Subcutaneous preadipocyte (primary cell): ENCODE data around the gene OPA3. TPM values are rescaled to one million over a fixed set of nuclear protein-coding genes. Genes with fewer than 3 reads are reported as not detected.

Source experiments
- total RNA-seq: library from RNA; depleted of rRNA; stranded (reverse); fragments of >200 nt; gene quantifications from 2 replicates; pipeline ENCODE4 v1.2.3, GENCODE V29; 2012

OPA3 gene
- total RNA-seq, result 5.5 and 7.8 TPM in 2 replicates

DNA sequence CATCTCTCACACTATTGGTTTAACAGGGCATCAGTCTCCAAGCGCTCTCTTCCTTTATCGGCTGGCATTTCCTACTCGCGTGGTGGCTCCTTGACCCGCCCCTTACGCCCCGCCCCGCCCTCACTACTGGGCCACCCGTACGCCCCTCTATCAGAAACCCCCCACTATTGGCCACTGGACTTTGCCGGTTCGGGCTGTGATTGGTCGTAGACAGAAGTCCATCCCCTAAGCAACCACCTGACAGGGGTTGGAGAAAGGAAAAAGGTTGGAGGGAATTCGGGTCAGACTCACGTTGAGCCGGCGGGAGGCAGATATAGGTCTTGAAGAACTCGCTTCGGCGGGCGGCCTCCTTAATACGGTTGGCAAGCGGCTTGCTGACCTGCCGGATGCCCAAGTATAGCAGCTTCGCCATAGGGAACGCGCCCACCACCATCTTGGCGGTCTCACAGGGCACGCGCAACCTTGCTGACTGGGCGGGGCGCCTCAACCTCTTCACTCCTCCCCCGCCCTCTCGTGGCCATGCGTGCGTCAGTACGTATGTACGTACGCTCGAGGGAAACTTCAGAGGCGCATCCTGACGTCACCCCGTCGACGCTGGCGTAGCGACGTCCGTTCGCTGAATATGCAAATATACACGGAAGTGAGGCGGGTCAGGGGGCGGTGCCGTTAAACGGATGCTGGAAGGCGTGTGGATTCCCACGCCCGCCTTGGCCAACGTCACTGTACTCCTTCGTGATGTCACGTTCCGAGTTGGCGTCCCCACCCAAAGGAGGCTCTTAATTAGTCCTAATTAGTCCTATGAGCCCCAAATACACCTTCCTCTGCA is at the start of gene OPA3:
OPA3 (minus strand) TSS at position 471 of the 826 bp plus-strand sequence; CDS start at position 433, 38 bp downstream.

DNA sequence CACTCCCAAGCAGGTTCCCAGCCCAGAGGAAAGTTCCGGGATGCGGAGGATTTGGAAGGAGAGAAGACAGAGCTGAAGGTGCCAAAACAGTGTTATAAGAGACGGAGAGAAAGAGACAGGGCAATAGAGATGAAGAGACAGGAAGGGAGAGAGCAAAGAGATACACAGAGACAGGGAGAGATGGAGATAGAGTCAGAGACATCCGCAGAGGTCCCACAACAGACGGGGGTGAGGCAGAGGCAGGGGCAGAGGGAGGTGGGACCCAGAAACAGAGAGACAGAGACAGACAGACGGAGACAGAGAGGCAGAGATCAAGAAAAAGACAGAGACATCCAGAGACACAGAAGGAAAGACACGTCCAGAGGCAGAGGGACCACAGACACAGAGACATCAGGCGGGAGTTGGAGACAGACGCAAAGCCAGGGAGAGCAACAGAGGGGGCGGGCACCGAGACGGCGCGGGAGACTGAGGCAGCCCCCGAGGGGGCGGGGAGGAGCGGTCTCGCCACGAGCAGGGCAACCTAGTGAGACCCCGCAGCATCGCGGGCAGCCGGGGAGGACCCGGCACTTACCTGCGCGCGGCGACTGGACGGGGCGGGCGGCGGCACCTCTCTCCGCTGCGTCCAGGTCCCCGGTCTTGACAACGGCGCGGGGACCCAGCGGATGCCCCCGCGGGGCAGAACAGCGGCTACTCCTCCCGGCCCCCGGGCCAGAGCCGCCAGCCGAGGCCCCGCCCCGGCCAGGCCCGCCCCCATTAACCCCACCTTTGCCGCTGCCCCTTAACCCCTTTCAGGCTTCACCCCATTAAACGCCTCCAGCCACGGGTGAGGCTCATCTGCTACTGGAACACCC is 17.1 kb upstream of the OPA3 start, which contains the start of gene GPR4:
GPR4 (minus strand) TSS at position 689 of the 851 bp plus-strand sequence. CDS start 10,346 bp downstream, outside the sequence.

DNA sequence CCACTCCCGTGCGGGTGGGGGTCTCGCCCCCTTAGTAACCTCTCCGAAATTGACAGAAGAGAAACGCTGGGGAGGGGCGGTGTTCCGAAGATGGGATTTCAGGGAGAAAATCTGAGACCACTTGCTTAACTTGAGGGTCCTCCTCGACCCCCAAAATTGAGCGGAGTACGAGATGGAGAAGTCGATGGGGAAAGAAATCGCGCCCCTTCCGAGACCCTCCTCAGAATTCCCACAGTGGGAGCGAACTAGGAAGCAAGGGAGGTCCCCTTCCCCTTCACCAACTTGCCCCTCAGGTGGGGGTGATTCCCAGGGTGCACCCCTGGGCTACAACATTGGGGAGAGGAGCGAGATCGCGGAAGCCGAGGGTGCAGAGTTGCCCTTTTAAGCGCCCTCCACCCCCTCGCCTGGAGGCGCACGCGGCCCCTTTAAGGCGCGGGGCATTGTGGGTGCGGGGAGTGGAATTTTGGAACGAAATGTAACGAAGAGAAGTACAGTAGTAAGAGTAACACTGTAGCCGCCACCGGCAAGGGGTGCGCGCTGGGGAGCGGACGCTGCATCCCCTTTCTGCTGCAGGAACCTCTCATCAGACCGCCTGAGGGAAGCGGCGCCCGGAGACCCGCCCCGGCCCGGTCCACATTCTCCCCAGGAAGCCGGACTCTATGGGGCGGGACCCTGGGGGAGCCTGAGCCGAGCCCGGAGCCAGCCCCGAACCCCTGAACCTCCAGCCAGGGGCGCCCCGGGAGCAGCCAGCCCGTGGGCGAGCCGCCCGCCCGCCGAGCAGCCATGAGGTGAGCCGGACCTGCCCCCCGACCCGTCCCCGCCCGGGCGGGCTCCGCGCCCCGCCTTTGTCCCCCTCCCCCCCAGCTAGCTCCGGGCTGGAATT is 77.4 kb downstream of the OPA3 start, which contains the start of gene VASP:
VASP (plus strand) TSS at position 491 of the 883 bp plus-strand sequence; CDS start at position 784, 293 bp downstream.

DNA sequence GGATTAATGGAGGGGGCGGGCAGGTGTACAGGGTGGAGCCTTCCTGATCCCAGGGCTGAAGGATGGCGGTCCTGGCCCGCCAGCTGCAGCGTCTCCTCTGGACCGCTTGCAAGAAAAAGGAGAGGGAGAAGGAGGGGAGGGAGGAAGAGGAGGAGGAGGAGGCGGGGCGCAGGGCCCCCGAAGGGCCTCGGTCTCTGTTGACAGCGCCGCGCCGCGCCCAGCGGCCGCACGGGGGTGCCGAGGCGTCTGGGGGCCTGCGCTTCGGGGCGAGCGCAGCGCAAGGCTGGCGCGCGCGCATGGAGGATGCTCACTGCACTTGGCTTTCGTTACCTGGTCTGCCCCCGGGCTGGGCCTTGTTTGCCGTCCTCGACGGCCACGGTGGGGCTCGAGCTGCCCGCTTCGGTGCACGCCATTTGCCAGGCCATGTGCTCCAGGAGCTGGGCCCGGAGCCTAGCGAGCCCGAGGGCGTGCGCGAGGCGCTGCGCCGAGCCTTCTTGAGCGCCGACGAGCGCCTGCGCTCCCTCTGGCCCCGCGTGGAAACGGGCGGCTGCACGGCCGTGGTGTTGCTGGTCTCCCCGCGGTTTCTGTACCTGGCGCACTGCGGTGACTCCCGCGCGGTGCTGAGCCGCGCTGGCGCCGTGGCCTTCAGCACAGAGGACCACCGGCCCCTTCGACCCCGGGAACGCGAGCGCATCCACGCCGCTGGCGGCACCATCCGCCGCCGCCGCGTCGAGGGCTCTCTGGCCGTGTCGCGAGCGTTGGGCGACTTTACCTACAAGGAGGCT is 86.0 kb downstream of the OPA3 start, which contains the start of gene PPM1N:
PPM1N (plus strand) TSS at position 33 of the 785 bp plus-strand sequence; CDS start at position 63, 30 bp downstream.

Other genes with a start within 250 kb of the OPA3 start
- not detected in 2 replicates for gene KLC3, start 244.1 kb downstream of the OPA3 start, total RNA-seq
- 30.5 and 33.8 TPM in 2 replicates for gene ERCC2, start 214.2 kb downstream of the OPA3 start, total RNA-seq
- gene PPP1R13L, start 179.7 kb downstream of the OPA3 start, total RNA-seq, result 0.73 and 0.78 TPM in 2 replicates
- 6.2 and 16.2 TPM in 2 replicates for gene POLR1G, start 178.2 kb downstream of the OPA3 start, total RNA-seq
- gene ERCC1, start 160.9 kb downstream of the OPA3 start, total RNA-seq, result 131 and 162 TPM in 2 replicates
- 0.37 and 0.39 TPM in 2 replicates for gene FOSB, start 116.8 kb downstream of the OPA3 start, total RNA-seq
- gene RTN2, start 87.8 kb downstream of the OPA3 start, total RNA-seq, result 3.3 and 3.7 TPM in 2 replicates
- 1.5 and 2.5 TPM in 2 replicates for gene PPM1N, start 86.4 kb downstream of the OPA3 start, total RNA-seq
- 39.7 and 79.2 TPM in 2 replicates for gene VASP, start 77.3 kb downstream of the OPA3 start, total RNA-seq
- under 0.01 TPM in 1 of 2 replicates, not detected in the other for gene GPR4, start 17.4 kb upstream of the OPA3 start, total RNA-seq
- gene EML2, start 54.6 kb upstream of the OPA3 start, total RNA-seq, result 12.5 and 25.2 TPM in 2 replicates
- gene GIPR, start 83.4 kb upstream of the OPA3 start, total RNA-seq, result not detected in 2 replicates
- 200 and 333 TPM in 2 replicates for gene SNRPD2, start 107.2 kb upstream of the OPA3 start, total RNA-seq
- 20.9 and 28.3 TPM in 2 replicates for gene QPCTL, start 107.9 kb upstream of the OPA3 start, total RNA-seq
- 7.7 and 14.7 TPM in 2 replicates for gene FBXO46, start 146.1 kb upstream of the OPA3 start, total RNA-seq
- gene MEIOSIN, start 148.6 kb upstream of the OPA3 start, total RNA-seq, result not detected in 2 replicates
- gene SIX5, start 184.4 kb upstream of the OPA3 start, total RNA-seq, result 6.6 and 7.8 TPM in 2 replicates
- gene DMPK, start 197.7 kb upstream of the OPA3 start, total RNA-seq, result 13.7 and 22.4 TPM in 2 replicates
- 36.0 and 51.0 TPM in 2 replicates for gene DMWD, start 208.0 kb upstream of the OPA3 start, total RNA-seq
- gene RSPH6A, start 230.5 kb upstream of the OPA3 start, total RNA-seq, result under 0.01 and 0.39 TPM in 2 replicates